Stimulated activated CD4-positive, alpha-beta T cell treated with anti-CD3 and anti-CD28 coated beads, Interleukin-12 subunit alpha, Interleukin-12 subunit beta, amount 100 ng/mL, for 4 hours (primary cell): ENCODE measurements around the gene C4A.
"Not testable (repeated sequence)": the region's sequence is repeated elsewhere in the genome, so short reads cannot be mapped to it uniquely, and the experiment has no call there.

Experiments
- DNase-seq: peaks from one replicate; pipeline ENCODE4 v3.0.0-alpha.2; 2020

The C4A gene

DNA sequence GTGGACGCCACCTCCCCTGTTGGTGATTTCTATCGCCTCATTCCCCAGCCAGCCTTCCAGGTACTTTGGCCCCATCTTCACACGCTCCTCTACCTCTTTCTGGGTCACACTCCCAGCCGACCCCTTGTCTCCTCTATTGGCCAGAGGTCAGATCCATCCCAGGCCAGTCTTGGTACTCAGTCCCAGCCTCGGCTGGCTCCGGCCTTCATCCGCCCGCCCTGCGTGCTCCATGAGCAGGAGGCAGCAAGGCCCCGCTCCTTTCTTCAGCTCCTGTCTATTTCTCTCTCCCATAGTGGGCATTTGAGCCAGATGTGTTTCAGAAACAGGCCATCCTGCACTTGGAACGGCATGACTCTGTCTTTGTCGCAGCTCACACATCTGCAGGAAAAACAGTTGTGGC is 20.2 kb upstream of the C4A start:
- DNase-seq: no peak

DNA sequence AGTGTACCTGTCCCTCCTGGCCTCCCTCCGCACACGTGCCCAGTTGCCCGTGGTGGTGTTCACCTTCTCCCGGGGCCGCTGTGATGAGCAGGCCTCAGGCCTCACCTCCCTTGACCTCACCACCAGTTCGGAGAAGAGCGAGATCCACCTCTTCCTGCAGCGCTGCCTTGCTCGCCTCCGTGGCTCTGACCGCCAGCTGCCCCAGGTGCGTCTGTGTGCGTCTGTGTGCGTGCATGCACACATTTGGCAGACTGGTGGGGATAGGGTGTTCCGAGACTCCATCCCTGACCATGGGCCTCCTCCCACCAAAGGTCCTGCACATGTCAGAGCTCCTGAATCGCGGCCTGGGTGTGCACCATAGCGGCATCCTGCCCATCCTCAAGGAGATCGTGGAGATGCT is 17.9 kb upstream of the C4A start:
- DNase-seq: no peak

DNA sequence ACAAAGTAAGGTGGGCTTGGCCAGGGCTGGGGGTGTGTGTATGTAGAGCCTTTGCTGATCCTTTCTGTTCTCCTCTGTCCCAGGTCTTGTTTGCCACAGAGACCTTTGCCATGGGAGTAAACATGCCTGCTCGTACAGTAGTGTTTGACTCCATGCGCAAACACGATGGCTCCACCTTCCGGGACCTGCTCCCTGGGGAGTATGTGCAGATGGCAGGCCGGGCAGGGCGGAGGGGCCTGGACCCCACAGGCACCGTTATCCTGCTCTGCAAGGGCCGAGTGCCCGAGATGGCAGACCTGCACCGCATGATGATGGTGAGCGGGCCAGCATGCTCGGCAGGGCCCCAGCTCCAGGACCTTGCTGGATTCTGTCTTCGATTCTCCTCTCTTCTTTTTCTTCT is 16.2 kb upstream of the C4A start:
- DNase-seq: no peak

DNA sequence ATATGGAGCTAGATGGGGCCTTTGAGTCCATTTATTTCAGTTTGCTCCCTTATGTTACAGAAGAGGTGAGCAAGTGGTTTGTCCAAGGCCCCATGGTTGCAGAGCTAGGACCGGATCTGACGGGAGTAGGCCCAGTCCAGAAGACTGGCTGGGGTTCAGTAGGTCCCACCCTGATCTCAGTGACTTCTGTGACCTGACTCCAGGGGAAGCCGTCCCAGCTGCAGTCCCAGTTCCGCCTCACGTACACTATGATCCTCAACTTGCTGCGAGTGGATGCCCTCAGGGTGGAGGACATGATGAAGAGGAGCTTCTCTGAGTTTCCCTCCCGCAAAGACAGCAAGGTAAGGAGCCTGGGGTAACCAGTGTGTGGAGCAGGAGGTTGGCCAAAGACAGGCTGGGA is 15.4 kb upstream of the C4A start:
- DNase-seq: no peak

DNA sequence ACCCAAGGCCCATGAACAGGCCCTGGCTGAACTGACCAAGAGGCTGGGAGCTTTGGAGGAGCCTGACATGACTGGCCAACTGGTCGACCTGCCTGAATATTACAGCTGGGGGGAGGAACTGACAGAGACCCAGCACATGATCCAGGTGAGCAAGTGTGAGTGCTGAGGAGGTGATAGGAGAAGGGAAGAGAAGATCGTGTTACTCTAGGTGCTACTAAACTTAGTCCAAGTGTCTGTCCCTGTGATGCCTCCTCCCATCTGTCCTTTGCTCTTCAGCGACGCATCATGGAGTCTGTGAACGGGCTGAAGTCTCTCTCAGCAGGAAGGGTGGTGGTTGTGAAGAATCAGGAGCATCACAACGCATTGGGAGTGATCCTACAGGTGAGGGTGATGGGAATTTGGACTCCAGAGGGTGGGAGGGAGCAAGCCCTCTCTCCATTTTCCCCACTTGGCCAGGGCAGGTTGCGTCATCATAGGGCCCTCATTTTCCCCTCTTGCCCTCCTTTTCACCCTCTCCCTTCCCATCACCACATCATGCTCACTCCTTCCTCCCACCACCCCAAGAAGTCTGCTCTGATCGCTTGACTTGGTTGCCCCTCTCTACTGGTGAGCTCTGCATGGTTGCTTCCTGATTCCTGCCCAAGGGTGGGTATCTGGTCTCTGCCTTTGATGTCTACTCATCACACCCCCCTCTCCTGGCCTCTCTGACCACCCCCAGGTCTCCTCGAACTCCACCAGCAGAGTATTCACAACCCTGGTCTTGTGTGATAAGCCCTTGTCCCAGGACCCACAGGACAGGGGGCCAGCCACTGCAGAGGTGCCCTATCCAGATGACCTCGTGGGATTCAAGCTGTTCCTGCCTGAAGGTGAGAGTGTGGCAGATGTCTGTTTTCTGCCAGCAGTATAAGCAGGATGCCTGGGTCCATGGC is 14.6 kb upstream of the C4A start:
- no peak for DNase-seq

DNA sequence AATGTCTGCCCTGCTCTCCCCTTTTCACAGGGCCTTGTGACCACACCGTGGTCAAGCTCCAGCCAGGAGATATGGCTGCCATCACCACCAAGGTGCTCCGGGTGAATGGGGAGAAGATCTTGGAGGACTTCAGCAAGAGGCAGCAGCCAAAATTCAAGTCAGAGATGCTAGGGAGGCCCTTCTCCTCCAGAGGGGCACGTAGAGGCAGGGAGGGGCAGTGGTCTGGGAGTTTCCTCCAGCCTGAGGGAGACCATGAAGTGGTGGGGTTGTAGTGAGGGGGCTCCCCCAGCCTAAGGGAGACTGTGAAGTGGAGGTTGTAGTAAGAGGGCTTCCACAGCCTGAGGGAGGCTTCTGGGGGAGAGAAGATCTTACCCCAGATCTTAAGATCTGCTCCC is 13.9 kb upstream of the C4A start:
- no peak for DNase-seq

DNA sequence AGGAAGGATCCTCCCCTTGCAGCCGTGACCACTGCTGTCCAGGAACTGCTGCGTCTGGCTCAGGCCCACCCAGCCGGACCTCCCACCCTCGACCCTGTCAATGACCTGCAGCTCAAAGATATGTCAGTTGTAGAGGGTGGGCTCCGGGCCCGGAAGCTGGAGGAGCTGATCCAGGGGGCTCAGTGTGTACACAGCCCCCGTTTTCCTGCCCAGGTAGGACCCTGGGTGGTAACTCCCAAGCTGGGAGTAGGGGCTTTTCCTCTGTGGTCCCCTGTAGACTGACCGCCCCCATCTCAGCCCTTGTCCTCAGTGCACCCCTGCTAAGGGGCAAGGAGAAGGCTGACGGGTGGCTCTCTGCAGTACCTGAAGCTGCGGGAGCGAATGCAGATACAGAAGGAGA is 13.5 kb upstream of the C4A start:
- no peak for DNase-seq

DNA sequence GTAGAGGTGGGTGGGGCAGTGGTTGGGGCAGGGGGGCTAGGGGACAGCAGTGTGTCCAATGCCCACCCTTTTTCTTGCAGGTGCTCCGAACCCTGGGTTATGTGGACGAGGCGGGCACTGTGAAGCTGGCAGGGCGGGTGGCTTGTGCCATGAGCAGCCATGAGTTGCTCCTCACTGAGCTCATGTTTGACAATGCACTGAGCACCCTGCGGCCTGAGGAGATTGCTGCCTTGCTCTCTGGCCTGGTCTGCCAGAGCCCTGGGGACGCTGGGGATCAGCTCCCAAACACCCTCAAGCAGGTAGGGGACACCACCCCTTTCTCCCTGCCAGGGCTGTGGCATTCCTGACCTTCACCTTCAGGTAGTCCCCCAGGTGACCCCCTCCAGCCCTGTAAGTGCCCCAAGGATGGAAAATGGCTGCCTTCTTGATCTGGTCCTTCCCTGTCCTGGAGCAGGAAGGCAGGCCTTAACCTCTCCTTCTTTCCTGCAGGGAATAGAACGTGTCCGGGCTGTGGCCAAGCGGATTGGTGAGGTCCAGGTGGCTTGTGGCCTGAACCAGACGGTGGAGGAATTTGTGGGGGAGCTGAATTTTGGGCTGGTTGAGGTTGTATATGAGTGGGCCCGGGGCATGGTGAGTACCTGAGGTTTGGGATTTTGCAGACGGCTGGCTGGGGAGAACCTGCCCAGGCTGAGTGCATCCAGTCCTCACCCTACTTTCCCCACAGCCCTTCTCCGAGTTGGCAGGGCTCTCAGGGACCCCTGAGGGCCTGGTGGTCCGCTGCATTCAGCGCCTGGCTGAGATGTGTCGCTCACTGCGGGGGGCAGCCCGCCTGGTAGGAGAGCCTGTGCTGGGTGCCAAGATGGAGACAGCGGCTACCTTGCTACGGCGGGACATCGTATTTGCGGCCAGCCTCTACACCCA is 12.8 kb upstream of the C4A start:
- no peak for DNase-seq

DNA sequence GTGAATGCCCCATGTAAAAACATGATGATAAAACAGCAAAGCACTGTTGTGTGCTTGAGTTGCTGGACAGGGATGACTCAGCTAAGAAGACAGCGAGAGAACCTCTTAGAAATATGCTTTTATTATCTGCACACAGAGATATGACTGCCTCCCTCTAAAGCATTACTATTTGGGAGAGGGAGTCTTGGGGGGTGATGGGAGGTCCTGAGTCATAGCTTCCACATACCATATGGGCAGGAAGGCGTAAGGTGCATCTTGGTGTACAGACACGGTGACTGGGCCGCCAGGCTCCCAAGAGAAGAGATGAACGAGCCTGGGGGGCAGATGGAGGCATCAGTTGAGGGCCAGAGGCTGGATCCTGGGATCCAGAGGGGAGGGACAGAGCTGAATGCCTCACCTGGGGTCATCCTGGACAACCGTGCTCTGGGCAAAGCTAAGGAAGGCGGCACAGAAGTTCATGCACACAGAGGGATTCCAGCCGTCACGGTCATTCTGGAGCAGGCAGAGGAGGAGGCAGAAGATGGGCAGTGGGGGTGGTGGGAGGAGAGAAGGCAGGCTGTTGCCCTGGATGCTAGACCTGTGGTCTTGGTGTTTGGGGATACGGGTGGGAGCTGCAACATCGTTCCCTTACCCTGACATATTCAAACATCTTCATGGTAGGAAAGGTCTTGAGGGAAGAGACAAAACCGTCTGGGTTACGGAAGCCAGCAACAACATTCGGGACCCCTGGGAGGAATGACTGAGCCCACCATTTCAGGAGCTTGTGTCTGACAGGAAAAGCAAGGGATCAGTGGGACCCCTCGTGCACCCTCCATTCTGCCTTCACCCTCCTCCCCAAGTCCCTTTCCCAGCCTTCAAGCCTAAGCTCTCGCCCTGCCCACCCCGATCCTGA is 11.9 kb upstream of the C4A start:
- DNase-seq: no peak

DNA sequence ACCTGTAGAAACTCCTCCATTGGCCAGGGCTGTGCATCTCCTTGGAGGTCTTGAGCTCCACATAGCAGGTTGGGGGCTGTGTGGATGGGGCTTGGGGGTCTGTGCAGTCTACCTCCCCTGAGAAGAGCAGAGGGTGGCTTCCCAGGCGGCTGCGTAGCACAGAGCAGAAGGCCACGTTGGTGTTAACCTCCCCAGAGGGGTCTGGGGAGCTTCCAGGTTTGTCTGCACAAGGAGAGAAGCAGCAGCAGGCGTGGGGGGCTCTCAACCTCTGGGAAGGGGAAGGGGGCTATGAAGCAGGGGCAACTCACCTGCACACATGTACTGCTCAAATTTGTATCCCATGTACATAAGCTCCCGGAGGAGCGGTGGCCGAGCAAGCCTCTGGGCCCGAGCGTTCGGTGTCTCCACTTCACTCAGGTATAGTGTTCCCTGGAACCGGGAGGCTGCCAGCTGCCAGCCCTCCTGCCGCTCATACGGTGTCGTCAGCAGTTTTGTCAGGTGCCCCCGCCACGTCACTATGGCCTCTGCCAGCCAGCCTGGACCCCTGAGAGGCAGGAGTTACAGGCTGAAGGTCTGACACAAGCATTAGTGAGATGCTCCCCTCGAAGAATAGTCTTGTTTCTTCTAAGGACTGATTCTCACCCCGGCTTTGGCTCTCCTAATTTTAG is 11.1 kb upstream of the C4A start:
- DNase-seq: no peak

DNA sequence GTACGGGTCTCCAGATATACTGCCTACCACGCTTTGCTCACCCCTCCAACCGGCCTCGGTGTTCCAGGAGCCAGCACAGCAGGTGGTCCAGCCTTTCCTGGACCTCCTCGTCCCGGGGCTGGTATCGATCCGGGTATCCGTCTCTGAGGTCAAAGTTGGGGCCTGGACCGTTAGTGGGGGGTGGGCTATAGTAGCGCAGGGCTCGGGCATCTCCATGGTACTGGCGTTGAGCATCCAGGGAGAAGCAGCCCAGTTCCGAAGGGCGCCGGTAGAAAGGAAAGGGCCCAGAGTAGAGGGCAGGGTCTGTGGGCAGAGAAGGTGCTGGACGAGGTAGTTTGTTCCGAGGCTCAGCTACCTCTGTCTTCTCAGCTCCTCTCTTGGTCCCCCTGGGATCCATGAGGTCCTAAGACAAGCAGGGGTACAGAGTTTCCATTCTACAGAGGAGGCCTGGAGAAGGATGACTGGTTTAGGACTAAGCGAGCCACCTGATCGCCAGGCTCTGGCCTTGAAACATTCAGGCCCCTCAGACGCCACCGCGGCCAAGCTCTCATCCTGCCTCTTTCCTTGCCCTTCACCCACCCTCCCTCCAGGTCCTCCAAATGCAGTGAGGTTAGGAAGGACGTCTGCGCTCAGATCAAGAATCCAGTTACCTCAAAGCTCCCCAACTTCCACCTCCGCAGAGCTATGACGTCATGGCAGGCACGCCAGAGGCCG is 10.4 kb upstream of the C4A start:
- no peak for DNase-seq

DNA sequence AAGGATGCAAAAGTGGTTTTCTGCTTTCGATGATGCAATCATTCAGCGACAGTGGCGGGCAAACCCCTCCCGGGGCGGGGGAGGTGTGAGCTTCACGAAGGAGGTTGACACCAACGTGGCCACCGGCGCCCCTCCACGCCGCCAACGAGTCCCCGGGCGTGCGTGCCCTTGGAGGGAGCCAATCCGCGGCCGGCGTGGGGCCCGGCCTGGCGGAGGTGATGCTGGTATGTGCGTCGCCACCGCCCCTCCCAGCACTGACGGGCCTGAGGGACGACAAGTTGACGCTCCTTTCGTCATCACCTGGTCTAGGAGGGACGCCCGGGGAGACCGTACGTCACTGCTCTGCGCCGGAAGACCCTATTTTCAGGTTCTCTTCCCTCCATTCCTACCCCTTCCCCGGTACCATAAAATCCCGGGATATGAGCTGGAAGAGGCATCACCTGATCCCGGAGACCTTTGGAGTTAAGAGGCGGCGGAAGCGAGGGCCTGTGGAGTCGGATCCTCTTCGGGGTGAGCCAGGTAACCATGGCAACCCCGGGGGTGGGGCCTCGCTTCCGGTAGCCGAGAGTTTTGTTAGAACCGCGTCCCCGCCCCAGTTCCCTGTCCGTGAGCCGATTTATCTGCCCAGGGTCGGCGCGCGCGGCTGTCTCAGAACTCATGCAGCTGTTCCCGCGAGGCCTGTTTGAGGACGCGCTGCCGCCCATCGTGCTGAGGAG is 9.7 kb upstream of the C4A start, which contains the start of gene DXO:
Gene DXO (minus strand): TSS at position 146 of the 716 bp plus-strand sequence. CDS start 463 bp downstream, outside the sequence.
- peak; percentile 95 for DNase-seq

DNA sequence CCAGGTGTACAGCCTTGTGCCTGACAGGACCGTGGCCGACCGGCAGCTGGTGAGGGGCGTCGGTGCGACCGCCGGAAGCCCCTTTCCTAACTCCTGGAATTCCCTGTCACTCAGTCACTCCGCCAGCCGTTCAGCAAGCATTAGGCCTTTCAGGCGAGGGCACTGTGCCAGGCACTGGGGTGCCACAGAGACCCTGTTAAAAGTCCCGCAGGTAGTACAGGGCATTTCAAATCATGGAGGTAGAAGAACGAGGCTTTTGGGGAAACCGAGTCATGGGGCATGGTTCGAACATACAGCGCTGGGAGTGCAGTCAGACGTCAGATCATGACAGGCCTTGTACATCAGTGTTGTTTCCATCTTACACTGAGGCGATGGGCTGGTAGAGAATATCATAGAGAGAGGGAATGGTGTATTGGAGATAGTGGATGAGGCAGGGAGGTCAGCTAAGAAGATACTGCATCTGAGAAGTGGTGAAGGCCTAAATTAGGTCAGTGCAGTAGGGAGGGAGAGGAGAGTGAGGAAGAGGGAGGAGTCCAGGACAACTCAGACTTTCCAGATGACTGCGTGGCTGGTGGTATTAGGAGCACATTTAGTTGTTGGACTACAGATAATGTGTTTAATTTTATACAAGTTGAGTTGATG is 9.0 kb upstream of the C4A start:
- DNase-seq: no peak

DNA sequence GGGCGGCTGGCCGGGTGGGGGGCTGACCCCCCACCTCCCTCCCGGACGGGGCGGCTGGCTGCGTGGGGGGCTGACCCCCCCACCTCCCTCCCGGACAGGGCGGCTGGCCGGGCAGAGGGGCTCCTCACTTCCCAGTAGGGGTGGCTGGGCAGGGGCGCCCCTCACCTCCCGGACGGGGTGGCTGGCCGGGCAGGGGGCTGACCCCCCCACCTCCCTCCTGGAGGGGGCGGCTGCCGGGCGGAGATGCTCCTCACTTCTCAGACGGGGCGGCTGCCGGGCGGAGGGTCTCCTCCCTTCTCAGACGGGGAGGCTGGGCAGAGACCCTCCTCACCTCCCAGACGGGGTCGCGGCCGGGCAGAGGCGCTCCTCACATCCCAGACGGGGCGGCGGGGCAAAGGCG is 5.8 kb upstream of the C4A start:
- not testable (repeated sequence) for DNase-seq

DNA sequence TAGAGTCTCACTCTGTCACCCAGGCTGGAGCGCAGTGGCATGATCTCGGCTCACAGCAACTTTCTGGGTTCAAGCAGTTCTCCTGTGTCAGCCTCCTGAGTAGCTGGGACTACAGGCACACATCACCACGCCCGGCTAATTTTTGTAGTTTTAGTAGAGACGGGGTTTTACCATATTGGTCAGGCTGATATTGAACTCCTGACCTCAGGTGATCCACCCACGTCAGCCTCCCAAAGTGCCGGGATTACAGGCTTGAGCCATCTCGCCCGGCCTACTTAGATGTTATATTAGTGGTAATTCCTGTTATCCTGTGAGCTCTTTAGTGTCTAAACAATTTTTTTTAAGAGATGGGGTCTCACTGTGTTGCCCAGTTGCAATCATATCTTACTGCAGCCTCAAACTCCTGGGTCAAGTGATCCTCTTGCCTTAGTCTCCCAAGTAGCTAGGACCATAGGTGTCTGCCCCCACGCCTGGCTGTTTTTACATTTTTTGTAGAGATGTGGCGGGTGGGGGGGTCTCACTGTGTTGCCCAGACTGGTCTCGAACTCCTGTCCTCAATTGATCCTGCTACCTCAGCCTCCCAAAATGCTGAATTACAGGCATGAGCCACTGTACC is 3.9 kb upstream of the C4A start:
- DNase-seq: no peak

DNA sequence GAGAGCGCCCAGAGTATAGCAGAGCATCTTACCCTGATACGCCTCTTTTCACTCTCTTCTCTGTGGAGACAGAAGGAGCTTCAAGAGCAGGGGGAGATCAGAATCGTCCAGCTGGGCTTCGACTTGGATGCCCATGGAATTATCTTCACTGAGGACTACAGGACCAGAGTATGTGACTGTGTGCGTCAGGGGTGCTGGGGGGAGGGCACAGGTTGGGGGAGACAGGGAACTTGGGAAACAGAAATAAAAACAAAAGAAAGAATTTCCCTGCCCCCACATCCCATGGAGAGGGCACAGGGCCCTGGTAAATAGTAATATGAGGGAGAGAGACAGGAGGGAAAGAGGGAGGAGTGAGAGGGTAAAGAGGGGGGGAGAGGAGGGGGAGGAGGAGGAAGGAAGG is 3.0 kb upstream of the C4A start:
- no peak for DNase-seq

DNA sequence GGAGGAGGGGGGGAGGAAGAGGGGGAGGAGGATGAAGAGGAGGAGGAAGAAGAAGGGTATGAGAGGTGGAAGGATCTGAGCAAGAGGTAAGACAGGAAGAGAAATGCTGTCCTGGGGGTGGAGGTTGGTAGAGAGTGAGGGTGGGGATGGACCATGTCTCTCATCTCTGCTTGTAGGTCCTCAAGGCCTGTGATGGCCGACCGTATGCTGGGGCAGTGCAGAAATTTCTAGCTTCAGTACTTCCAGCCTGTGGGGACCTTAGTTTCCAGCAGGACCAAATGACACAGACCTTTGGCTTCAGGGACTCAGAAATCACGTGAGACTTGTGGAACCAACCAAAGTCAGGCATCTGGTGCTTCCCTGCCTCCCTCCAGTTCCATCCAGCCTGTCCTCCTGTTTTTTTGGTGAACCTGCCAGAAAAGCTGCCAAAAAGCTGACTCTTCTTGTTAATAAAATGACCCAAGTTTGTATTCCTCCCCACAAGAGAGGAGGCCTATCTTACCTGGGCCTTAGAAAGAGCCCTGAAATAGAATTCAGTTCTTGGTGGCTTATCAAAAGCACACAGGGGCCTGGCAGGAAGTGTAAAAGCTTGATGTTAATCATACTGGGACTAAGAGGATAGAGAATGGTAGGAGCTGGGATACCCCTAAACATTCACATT is 2.5 kb upstream of the C4A start:
- DNase-seq: no peak

DNA sequence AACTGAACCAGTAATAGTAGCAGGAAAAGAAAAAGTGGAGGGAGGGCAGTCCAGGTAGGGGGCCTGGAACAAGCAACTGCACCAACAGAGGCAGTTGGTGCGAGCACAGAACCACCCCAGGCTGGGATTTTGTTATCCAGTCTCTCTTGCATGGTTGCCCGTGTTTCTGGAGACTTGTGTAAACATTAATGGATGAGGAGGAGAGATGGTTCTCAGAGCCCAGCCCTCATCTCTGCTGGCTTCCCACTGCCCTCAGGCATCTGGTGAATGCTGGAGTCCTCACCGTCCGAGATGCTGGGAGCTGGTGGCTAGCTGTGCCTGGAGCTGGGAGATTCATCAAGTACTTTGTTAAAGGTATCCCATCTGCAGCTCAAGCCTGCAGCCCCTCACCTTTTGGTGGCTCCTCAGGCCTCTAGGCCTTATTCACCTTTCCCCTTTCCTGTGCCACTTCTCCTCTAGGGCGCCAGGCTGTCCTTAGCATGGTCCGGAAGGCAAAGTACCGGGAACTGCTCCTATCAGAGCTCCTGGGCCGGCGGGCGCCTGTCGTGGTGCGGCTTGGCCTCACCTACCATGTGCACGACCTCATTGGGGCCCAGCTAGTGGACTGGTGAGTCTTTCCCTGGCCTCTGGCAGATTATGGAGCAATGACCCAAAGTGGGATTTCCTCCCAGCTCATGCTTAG is 1.5 kb upstream of the C4A start:
- DNase-seq: not testable (repeated sequence)

DNA sequence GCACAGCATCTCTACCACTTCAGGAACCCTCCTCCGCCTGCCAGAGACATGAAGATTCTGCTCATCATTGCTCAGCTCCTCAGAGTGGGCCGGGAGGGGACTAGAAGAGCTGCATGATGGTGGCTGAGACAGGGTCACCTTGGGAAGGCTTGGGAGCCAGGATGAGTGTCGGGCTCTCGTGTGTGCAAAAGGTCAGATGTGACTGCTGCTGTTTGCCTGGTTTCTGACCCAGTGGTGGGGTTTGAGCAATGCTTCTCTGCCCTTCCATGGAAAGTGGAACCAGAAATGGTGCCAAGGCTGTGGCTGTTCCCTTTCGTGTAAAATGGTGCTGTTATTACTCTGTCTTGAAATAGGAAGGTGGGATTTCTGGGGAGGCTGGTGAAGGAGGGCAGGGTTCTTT is 859 bp upstream of the C4A start:
- not testable (repeated sequence) for DNase-seq
